ENCODE results near the gene SCAMP5.

SCAMP5 gene

GRCh38 chr15:75045332-75046015, 50.1 kb downstream of the SCAMP5 start:
- DNase-seq (ENCODE audit: low read depth, low spot score), result no peak

- DNase-seq (ENCODE audit: low read depth, low spot score), result no peak
These were observed 53.0 kb downstream of the SCAMP5 start for GRCh38 chr15:75048394-75048793.

GRCh38 chr15:75049392-75049791, 54.0 kb downstream of the SCAMP5 start:
- no peak for DNase-seq (ENCODE audit: low read depth, low spot score)

- no peak for DNase-seq (ENCODE audit: low read depth, low spot score)
These were observed 54.9 kb downstream of the SCAMP5 start for GRCh38 chr15:75050283-75050682.

- no peak for DNase-seq (ENCODE audit: low read depth, low spot score)
These were observed 55.8 kb downstream of the SCAMP5 start for GRCh38 chr15:75051191-75051608.

- DNase-seq (ENCODE audit: low read depth, low spot score), result no peak
These were observed 56.3 kb downstream of the SCAMP5 start for GRCh38 chr15:75051711-75052110.

- no peak for DNase-seq (ENCODE audit: low read depth, low spot score)
These were observed 57.8 kb downstream of the SCAMP5 start for GRCh38 chr15:75052972-75053747.

- no peak for DNase-seq (ENCODE audit: low read depth, low spot score)
These were observed 58.4 kb downstream of the SCAMP5 start for GRCh38 chr15:75053748-75054125.

- DNase-seq (ENCODE audit: low read depth, low spot score), result no peak
These were observed 59.0 kb downstream of the SCAMP5 start for GRCh38 chr15:75054172-75054897.

GRCh38 chr15:75056036-75056435, 60.7 kb downstream of the SCAMP5 start:
- DNase-seq (ENCODE audit: low read depth, low spot score), result no peak

GRCh38 chr15:75058127-75058905, 63.0 kb downstream of the SCAMP5 start:
- DNase-seq (ENCODE audit: low read depth, low spot score), result no peak

GRCh38 chr15:75059607-75060006, 64.2 kb downstream of the SCAMP5 start:
- no peak for DNase-seq (ENCODE audit: low read depth, low spot score)

GRCh38 chr15:75061272-75061671, 65.9 kb downstream of the SCAMP5 start:
- DNase-seq (ENCODE audit: low read depth, low spot score), result no peak

- no peak for DNase-seq (ENCODE audit: low read depth, low spot score)
These were observed 67.3 kb downstream of the SCAMP5 start for GRCh38 chr15:75062706-75063105.

GRCh38 chr15:75063338-75063737, 68.0 kb downstream of the SCAMP5 start:
- peak; percentile 37 for DNase-seq (ENCODE audit: low read depth, low spot score)

- DNase-seq (ENCODE audit: low read depth, low spot score), result no peak
These were observed 68.5 kb downstream of the SCAMP5 start for GRCh38 chr15:75063889-75064288.

GRCh38 chr15:75064846-75065245, 69.5 kb downstream of the SCAMP5 start:
- DNase-seq (ENCODE audit: low read depth, low spot score), result no peak

- DNase-seq (ENCODE audit: low read depth, low spot score), result no peak
These were observed 70.1 kb downstream of the SCAMP5 start for GRCh38 chr15:75065467-75065850.

- DNase-seq (ENCODE audit: low read depth, low spot score), result no peak
These were observed 70.6 kb downstream of the SCAMP5 start for GRCh38 chr15:75065851-75066509.

- DNase-seq (ENCODE audit: low read depth, low spot score), result no peak
These were observed 71.9 kb downstream of the SCAMP5 start for GRCh38 chr15:75067123-75067830.

GRCh38 chr15:75068748-75069147, 73.4 kb downstream of the SCAMP5 start:
- no peak for DNase-seq (ENCODE audit: low read depth, low spot score)

Measured in smooth muscle cell of the brain vasculature (primary cell).